K562 (cell line): Measurements from ENCODE around the gene SHB. TPM values are rescaled to one million over a fixed set of nuclear protein-coding genes. Genes with fewer than 3 reads are reported as not detected.
A peak's percentile ranks its signal among the peaks of the same experiment; 100 is the strongest.

Experiments
- COPS2 ChIP-seq: fragments of 450-650 bp; conservative IDR thresholded peaks from 2 replicates; pipeline ENCODE4 v1.6.1; 2016; ENCODE audit warnings: mild to moderate bottlenecking, moderate library complexity
- FOXJ3 ChIP-seq: sonication (generic); formaldehyde crosslinking; IDR thresholded peaks from 2 replicates; pipeline ENCODE4 v1.4.0; 2020; ENCODE audit warnings: mild to moderate bottlenecking, missing genetic modification reagents
- FOXK2 ChIP-seq, 2 experiments: fragments of 450-650 bp; IDR thresholded peaks in 1 of 2; conservative IDR thresholded peaks in 1 of 2; 2 replicates each; pipeline ENCODE4 v1.6.1; 2016; ENCODE audit warnings: low read depth in 2 of 2, mild to moderate bottlenecking in 1 of 2
- HLTF ChIP-seq: fragments of 450-650 bp; IDR thresholded peaks from 2 replicates; pipeline ENCODE4 v1.6.1; 2016
- IRF1 ChIP-seq: sonication (generic); formaldehyde crosslinking; IDR thresholded peaks from 2 replicates; pipeline ENCODE4 v1.8.0; 2022; ENCODE audit warnings: missing genetic modification reagents, mild to moderate bottlenecking, borderline replicate concordance
- LEF1 ChIP-seq: fragments of 450-650 bp; IDR thresholded peaks from 2 replicates; pipeline ENCODE4 v1.6.1; 2016; ENCODE audit warnings: mild to moderate bottlenecking
- MXD1 ChIP-seq: fragments of 250-450 bp; sonication (Bioruptor Pico); IDR thresholded peaks from 2 replicates; pipeline ENCODE4 v1.8.0; 2021; ENCODE audit warnings: borderline replicate concordance, mild to moderate bottlenecking, moderate library complexity; ENCODE audit not compliant: poor library complexity, severe bottlenecking
- MYNN ChIP-seq, 2 experiments: sonication (generic); formaldehyde crosslinking in 1 of 2; IDR thresholded peaks; 2 replicates each; pipeline versions ENCODE4 v1.5.0 to v1.6.1; 2016 to 2020; ENCODE audit warnings: antibody characterized with exemption in 1 of 2, missing genetic modification reagents in 1 of 2
- NCOA6 ChIP-seq: fragments of 450-650 bp; IDR thresholded peaks from 2 replicates; pipeline ENCODE4 v1.6.1; 2017; ENCODE audit warnings: mild to moderate bottlenecking
- POLR2AphosphoS5 ChIP-seq: IDR thresholded peaks from 2 replicates; pipeline ENCODE4 v1.6.1; 2011; ENCODE audit warnings: mild to moderate bottlenecking, low read depth, low read length, moderate library complexity; ENCODE audit not compliant: control insufficient read depth, insufficient read depth
- SNAPC5 ChIP-seq: fragments of 250-450 bp; sonication (Bioruptor Pico); IDR thresholded peaks from 2 replicates; pipeline ENCODE4 v1.8.0; 2021; ENCODE audit warnings: moderate library complexity, mild to moderate bottlenecking, inconsistent platforms
- ZFP36 ChIP-seq: fragments of 150-350 bp; IDR thresholded peaks from 2 replicates; pipeline ENCODE4 v1.6.1; 2018; ENCODE audit warnings: low read length, low read depth; ENCODE audit not compliant: partially characterized antibody
- ZFPM2 ChIP-seq: fragments of 250-450 bp; sonication (Bioruptor Pico); IDR thresholded peaks from 2 replicates; pipeline ENCODE4 v1.5.1; 2022; ENCODE audit warnings: mild to moderate bottlenecking
- ZNF165 ChIP-seq: fragments of 250-450 bp; sonication (Bioruptor Pico); IDR thresholded peaks from 2 replicates; pipeline ENCODE4 v1.4.0; 2020; ENCODE audit warnings: borderline replicate concordance
- ZNF184 ChIP-seq: sonication (generic); formaldehyde crosslinking; IDR thresholded peaks from 2 replicates; pipeline ENCODE4 v1.5.0; 2020; ENCODE audit warnings: missing genetic modification reagents
- ZNF592 ChIP-seq: fragments of 450-650 bp; IDR thresholded peaks from 2 replicates; pipeline ENCODE4 v1.6.1; 2017; ENCODE audit warnings: antibody characterized with exemption, mild to moderate bottlenecking
- ZNF695 ChIP-seq: fragments of 450-650 bp; formaldehyde crosslinking; IDR thresholded peaks from 2 replicates; pipeline ENCODE4 v1.4.0; 2020; ENCODE audit warnings: mild to moderate bottlenecking, moderate library complexity
- polyA plus RNA-seq, 8 experiments: library from polyadenylated mRNA; depleted of rRNA in 4 of 8; stranded (reverse) in 5 of 8; unstranded in 3 of 8; fragments of >200 nt; fragmentation: Nextera tagmentation in 2 of 8; fragmentation: Illumina TruSeq in 1 of 8; extraction: Ambion mirVana in 2 of 8; extraction: Trizol in 1 of 8; gene quantifications; 2 replicates each; pipeline versions ENCODE4 v1.2.1 to v1.2.3, GENCODE V29; 2011 to 2014; ENCODE audit warnings: inconsistent platforms in 1 of 8, missing spikeins in 1 of 8
- total RNA-seq, 7 experiments: library from RNA; depleted of rRNA in 6 of 7; stranded (reverse); fragments of >200 nt in 6 of 7; fragmentation: Illumina TruSeq in 2 of 7; extraction: Trizol in 2 of 7; gene quantifications; 2 replicates each; pipeline versions ENCODE4 v1.2.1 to v1.2.3, GENCODE V29; 2011 to 2021; ENCODE audit warnings: low replicate concordance in 1 of 7
- TF ChIP-seq, protein P1 (sequence below): fragments of 200-800 bp; sonication (Bioruptor generic); IDR thresholded peaks from 2 replicates; pipeline ENCODE4 v1.6.1; 2017; ENCODE audit warnings: missing genetic modification characterization, missing compliant biosample characterization
- TF ChIP-seq, protein P2 (sequence below): fragments of 250-450 bp; sonication (Bioruptor Pico); IDR thresholded peaks from 2 replicates; pipeline ENCODE4 v1.9.0; 2021; ENCODE audit warnings: mild to moderate bottlenecking
- TF ChIP-seq, protein P3 (sequence below): fragments of 450-650 bp; conservative IDR thresholded peaks from 2 replicates; pipeline ENCODE4 v1.6.1; 2016; ENCODE audit warnings: missing genetic modification characterization, low read depth, mild to moderate bottlenecking, control low read depth, missing compliant biosample characterization

The SHB gene
- total and polyA plus RNA-seq, 9 of the 15 experiments (the other 6 are each of a cell fraction or from before 2014, with no cell fraction given), result 0.78 to 16.0 (median 5.3) TPM

DNA sequence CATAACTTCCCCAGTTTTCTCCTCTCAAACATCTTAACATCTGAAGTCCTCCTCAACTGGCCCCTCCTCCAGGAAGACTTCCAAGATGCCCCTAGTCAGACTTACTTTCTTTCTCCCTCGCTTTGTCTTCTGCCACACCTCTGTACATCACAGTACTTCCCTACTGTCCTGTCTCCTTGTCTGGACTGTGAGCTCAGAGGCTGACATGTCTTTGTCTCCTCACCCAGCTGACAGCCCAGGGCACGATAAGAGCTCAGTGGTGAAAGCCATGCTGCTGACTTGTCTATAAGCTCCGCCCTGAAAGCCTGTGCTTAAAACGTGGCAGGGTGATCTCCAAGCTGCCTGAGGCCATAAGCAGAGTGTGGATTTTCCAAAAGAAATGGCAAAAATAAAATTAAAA lies 132.1 kb downstream of the SHB start (continued):
- peak; percentile 24 for TF ChIP-seq MXD1 (CRISPR knock-in tag)
- TF ChIP-seq ZFPM2 (CRISPR knock-in tag), result no peak
- no peak for TF ChIP-seq COPS2
- 0 out of 2 replicates have a peak, but pooled peaks have one; percentile 69 for TF ChIP-seq HLTF
- TF ChIP-seq POLR2AphosphoS5, result no peak
- peak; percentile 71 for TF ChIP-seq LEF1
- TF ChIP-seq, protein P1, sequence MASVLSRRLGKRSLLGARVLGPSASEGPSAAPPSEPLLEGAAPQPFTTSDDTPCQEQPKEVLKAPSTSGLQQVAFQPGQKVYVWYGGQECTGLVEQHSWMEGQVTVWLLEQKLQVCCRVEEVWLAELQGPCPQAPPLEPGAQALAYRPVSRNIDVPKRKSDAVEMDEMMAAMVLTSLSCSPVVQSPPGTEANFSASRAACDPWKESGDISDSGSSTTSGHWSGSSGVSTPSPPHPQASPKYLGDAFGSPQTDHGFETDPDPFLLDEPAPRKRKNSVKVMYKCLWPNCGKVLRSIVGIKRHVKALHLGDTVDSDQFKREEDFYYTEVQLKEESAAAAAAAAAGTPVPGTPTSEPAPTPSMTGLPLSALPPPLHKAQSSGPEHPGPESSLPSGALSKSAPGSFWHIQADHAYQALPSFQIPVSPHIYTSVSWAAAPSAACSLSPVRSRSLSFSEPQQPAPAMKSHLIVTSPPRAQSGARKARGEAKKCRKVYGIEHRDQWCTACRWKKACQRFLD (CRISPR knock-in tag), result no peak
- no peak for TF ChIP-seq NCOA6
- TF ChIP-seq IRF1, result no peak
- no peak for TF ChIP-seq SNAPC5 (CRISPR knock-in tag)
- 0 out of 2 replicates have a peak, but pooled peaks have one; percentile 19 for TF ChIP-seq ZNF592
- TF ChIP-seq ZFP36, result peak; percentile 98
- TF ChIP-seq FOXK2 (conservative IDR thresholded peaks at IDR 0.05 in 1 of 2, IDR thresholded peaks at IDR 0.05 in 1 of 2; ENCODE audit: low read depth in 2 of 2), result peak; percentile 84 to 85
- peak; percentile 82 for TF ChIP-seq MYNN (IDR thresholded peaks at IDR 0.05)
- no peak for TF ChIP-seq MYNN (CRISPR knock-in tag; IDR thresholded peaks at IDR 0.05)
- no peak for TF ChIP-seq ZNF165 (CRISPR knock-in tag)
- TF ChIP-seq ZNF184 (CRISPR knock-in tag), result no peak
- TF ChIP-seq ZNF695 (CRISPR knock-in tag), result no peak
- TF ChIP-seq, protein P2, sequence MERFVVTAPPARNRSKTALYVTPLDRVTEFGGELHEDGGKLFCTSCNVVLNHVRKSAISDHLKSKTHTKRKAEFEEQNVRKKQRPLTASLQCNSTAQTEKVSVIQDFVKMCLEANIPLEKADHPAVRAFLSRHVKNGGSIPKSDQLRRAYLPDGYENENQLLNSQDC (CRISPR knock-in tag), result no peak
- no peak for TF ChIP-seq FOXJ3 (CRISPR knock-in tag)
- TF ChIP-seq, protein P3, sequence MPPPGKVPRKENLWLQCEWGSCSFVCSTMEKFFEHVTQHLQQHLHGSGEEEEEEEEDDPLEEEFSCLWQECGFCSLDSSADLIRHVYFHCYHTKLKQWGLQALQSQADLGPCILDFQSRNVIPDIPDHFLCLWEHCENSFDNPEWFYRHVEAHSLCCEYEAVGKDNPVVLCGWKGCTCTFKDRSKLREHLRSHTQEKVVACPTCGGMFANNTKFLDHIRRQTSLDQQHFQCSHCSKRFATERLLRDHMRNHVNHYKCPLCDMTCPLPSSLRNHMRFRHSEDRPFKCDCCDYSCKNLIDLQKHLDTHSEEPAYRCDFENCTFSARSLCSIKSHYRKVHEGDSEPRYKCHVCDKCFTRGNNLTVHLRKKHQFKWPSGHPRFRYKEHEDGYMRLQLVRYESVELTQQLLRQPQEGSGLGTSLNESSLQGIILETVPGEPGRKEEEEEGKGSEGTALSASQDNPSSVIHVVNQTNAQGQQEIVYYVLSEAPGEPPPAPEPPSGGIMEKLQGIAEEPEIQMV (tag), result no peak
